Spleen (tissue), 11 donors: Measurements from ENCODE around the gene PRR5L. TPM values are rescaled to one million over a fixed set of nuclear protein-coding genes. Genes with fewer than 3 reads are reported as not detected.

Experiments
- DNase-seq: peaks from one replicate; pipeline ENCODE4 v3.0.0-alpha.2; 2020
- H3K27ac ChIP-seq, 8 donors: fragments of 200-600 bp; sonication (generic) in 7 of 8; 1 replicate in 4 of 8; 2 replicates in 4 of 8; pipeline versions ENCODE4 v1.5.0 to v1.8.0; 2016 to 2021; ENCODE audit warnings: inconsistent platforms in 4 of 8, mild to moderate bottlenecking in 4 of 8, moderate library complexity in 1 of 8
- H3K27me3 ChIP-seq, 7 donors: fragments of 200-600 bp; sonication (generic) in 6 of 7; replicated peaks in 1 of 7; 1 replicate in 4 of 7; 2 replicates in 3 of 7; pipeline versions ENCODE4 v1.5.0 to v1.8.0; 2016 to 2021; ENCODE audit warnings: inconsistent platforms in 3 of 7, mild to moderate bottlenecking in 1 of 7
- H3K36me3 ChIP-seq, 6 donors: fragments of 200-600 bp; sonication (generic) in 5 of 6; 1 replicate in 4 of 6; 2 replicates in 2 of 6; pipeline versions ENCODE4 v1.5.0 to v1.8.0; 2016 to 2021; ENCODE audit warnings: inconsistent platforms in 2 of 6
- H3K4me1 ChIP-seq, 6 donors: fragments of 200-600 bp; sonication (generic) in 5 of 6; 1 replicate in 3 of 6; 2 replicates in 3 of 6; pipeline versions ENCODE4 v1.5.0 to v1.8.0; 2016 to 2021; ENCODE audit warnings: inconsistent platforms in 3 of 6
- H3K4me3 ChIP-seq, 8 donors: fragments of 200-600 bp; sonication (generic) in 7 of 8; 1 replicate in 4 of 8; 2 replicates in 4 of 8; pipeline versions ENCODE4 v1.5.0 to v1.8.0; 2016 to 2021; ENCODE audit warnings: inconsistent platforms in 4 of 8, mild to moderate bottlenecking in 4 of 8, moderate library complexity in 2 of 8
- H3K9me3 ChIP-seq, 8 donors: fragments of 200-600 bp; sonication (generic) in 7 of 8; 1 replicate in 4 of 8; 2 replicates in 4 of 8; pipeline versions ENCODE4 v1.5.0 to v1.8.0; 2016 to 2021; ENCODE audit warnings: inconsistent platforms in 4 of 8
- POLR2A ChIP-seq, 3 donors: fragments of 450-650 bp; IDR thresholded peaks; one replicate each; pipeline ENCODE4 v1.5.1; 2017; ENCODE audit warnings: antibody characterized with exemption in 3 of 3, mild to moderate bottlenecking in 1 of 3
- POLR2AphosphoS5 ChIP-seq, 3 donors: sonication (generic); formaldehyde crosslinking; IDR thresholded peaks; one replicate each; pipeline ENCODE4 v1.5.1; 2017; ENCODE audit warnings: antibody characterized with exemption in 3 of 3
- WGBS, 5 donors: extraction: QIAGEN DNeasy Blood & Tissue Kit in 3 of 5; methylation state at CpG; one replicate each; pipeline versions ENCODE4 v1.1.5 to v1.1.7; 2013 to 2018; 5-methylcytosine and 5-hydroxymethylcytosine counted together
- intact Hi-C: fragments of 100-400 bp; cut with DNase I; formaldehyde crosslinking; loops from one replicate; pipeline ENCODE4 v1.15.0; 2023; ENCODE audit warnings: low total_unique reads
- polyA plus RNA-seq, 3 donors: library from polyadenylated mRNA; stranded (reverse); fragments of 200-250 nt; gene quantifications; one replicate each; pipeline ENCODE4 v1.2.1, GENCODE V29; 2013
- total RNA-seq, 7 donors: library from RNA; depleted of rRNA in 3 of 7; stranded (reverse); fragments of >200 nt in 3 of 7; fragmentation: NEBNext Ultra II Directional in 4 of 7; extraction: Animal tissue kit (Norgen Biotek cat#: 25700) in 4 of 7; gene quantifications; one replicate each; pipeline versions ENCODE4 v1.1.0 to v1.2.1, GENCODE V29; 2016 to 2021
- TF ChIP-seq, protein P1 (sequence below), 11 experiments: fragments of 200-600 bp in 7 of 11; fragments of 450-650 bp in 4 of 11; sonication (generic) in 4 of 11; IDR thresholded peaks in 8 of 11; conservative IDR thresholded peaks in 3 of 11; 1 replicate in 7 of 11; 2 replicates in 4 of 11; pipeline versions ENCODE4 v1.4.0 to v1.8.0; 2016 to 2021; ENCODE audit warnings: antibody characterized with exemption in 11 of 11, inconsistent platforms in 4 of 11, mild to moderate bottlenecking in 1 of 11
- donor health status: healthy with polysubstance abuse.
- donor health status: DM: no; HTN: no; CAD: no; lungs with moderate emphysema.
- donor health status: DM: no; HTN: no; CAD: no.
- donor health status: Bipolar disorder and iron deficiency.
- donor health status: healthy.
- donor health status: DM: no; HTN: no; CAD: no.
- donor health status: DM: yes; HTN: yes; CAD: no.

PRR5L gene
- total and polyA plus RNA-seq, 10 donors = 10.7 to 330 (median 140) TPM

- intact Hi-C loops = no loop called here
- H3K36me3 ChIP-seq = no peaks in the 10 kb centered on the region
Observed at GRCh38 chr11:36258730-36259360, 37.2 kb upstream of the PRR5L start.

GRCh38 chr11:36261094-36261493, 35.0 kb upstream of the PRR5L start:
- no peak for TF ChIP-seq POLR2AphosphoS5 (IDR thresholded peaks at IDR 0.05)
- no peak for TF ChIP-seq POLR2A (IDR thresholded peaks at IDR 0.05)
- TF ChIP-seq, protein P1, sequence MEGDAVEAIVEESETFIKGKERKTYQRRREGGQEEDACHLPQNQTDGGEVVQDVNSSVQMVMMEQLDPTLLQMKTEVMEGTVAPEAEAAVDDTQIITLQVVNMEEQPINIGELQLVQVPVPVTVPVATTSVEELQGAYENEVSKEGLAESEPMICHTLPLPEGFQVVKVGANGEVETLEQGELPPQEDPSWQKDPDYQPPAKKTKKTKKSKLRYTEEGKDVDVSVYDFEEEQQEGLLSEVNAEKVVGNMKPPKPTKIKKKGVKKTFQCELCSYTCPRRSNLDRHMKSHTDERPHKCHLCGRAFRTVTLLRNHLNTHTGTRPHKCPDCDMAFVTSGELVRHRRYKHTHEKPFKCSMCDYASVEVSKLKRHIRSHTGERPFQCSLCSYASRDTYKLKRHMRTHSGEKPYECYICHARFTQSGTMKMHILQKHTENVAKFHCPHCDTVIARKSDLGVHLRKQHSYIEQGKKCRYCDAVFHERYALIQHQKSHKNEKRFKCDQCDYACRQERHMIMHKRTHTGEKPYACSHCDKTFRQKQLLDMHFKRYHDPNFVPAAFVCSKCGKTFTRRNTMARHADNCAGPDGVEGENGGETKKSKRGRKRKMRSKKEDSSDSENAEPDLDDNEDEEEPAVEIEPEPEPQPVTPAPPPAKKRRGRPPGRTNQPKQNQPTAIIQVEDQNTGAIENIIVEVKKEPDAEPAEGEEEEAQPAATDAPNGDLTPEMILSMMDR (IDR thresholded peaks at IDR 0.05 in 8 of 11, conservative IDR thresholded peaks at IDR 0.05 in 3 of 11) = no peak
- WGBS, 5 donors = 76 to 86% (median 81%) methylated on average over 4 of the region's 4 CpGs
- Histone ChIP-seq H3K4me1 (peaks cover 0 to 8% (median 2%) of the 10 kb centered on the region in 6 donors), H3K4me3 (no peak overlapping the region), H3K36me3 (no peaks in the 10 kb centered on the region), H3K9me3 (peaks cover 0 to 4% (median 4%) of the 10 kb centered on the region in 8 donors), H3K27me3 (peaks cover 0 to 28% (median 0%) of the 10 kb centered on the region in 7 donors), H3K27ac (no peak overlapping the region)
- DNase-seq = no peak
- intact Hi-C loops = loop anchor here (10.0 kb wide), 1 partner anchor 776 kb away; no protein-coding TSS in a partner anchor

More at GRCh38 chr11:36258730-36259360, 37.2 kb upstream of the PRR5L start:
- H3K4me3 ChIP-seq = no peak overlapping the region
- H3K27ac ChIP-seq = no peak overlapping the region
- WGBS, 5 donors = 39 to 53% (median 40%) methylated on average over 11 to 12 of the region's 12 CpGs
- TF ChIP-seq, protein P1 (IDR thresholded peaks at IDR 0.05 in 8 of 11, conservative IDR thresholded peaks at IDR 0.05 in 3 of 11) = peak in 9 of 11 experiments; percentile 7 to 59 (median 41)
- TF ChIP-seq POLR2AphosphoS5 (IDR thresholded peaks at IDR 0.05) = no peak
- no peak for DNase-seq
- peaks cover 0 to 7% (median 5%) of the 10 kb centered on the region in 8 donors for H3K9me3 ChIP-seq
- peaks cover 0 to 3% (median 0%) of the 10 kb centered on the region in 6 donors for H3K4me1 ChIP-seq
- H3K27me3 ChIP-seq = peaks cover 0 to 28% (median 0%) of the 10 kb centered on the region in 7 donors

GRCh38 chr11:36264011-36264972, 31.8 kb upstream of the PRR5L start:
- Histone ChIP-seq H3K27ac (no peak overlapping the region), H3K27me3 (peaks cover 0 to 16% (median 0%) of the 10 kb centered on the region in 7 donors), H3K4me3 (no peak overlapping the region), H3K4me1 (peaks cover 0 to 6% (median 2%) of the 10 kb centered on the region in 6 donors), H3K9me3 (no peaks in the 10 kb centered on the region), H3K36me3 (peaks cover 0 to 3% (median 0%) of the 10 kb centered on the region in 6 donors)
- TF ChIP-seq POLR2AphosphoS5 (IDR thresholded peaks at IDR 0.05) (no peak), POLR2A (IDR thresholded peaks at IDR 0.05) (no peak)
- TF ChIP-seq, protein P1 (IDR thresholded peaks at IDR 0.05 in 8 of 11, conservative IDR thresholded peaks at IDR 0.05 in 3 of 11) = no peak
- no peak for DNase-seq
- WGBS, 5 donors = 63 to 81% (median 72%) methylated on average over 9 of the region's 9 CpGs
- intact Hi-C loops = loop anchor here (10.0 kb wide), 1 partner anchor 779 kb away; no protein-coding TSS in a partner anchor
